HG03571 (cell line): ENCODE data around the gene PGM2L1.

Experiments used
- ATAC-seq: cut with Tn5 transposase; IDR thresholded peaks from one replicate; pipeline ENCODE4 v1.9.1; 2021; ENCODE audit not compliant: unreplicated experiment

The PGM2L1 gene

DNA sequence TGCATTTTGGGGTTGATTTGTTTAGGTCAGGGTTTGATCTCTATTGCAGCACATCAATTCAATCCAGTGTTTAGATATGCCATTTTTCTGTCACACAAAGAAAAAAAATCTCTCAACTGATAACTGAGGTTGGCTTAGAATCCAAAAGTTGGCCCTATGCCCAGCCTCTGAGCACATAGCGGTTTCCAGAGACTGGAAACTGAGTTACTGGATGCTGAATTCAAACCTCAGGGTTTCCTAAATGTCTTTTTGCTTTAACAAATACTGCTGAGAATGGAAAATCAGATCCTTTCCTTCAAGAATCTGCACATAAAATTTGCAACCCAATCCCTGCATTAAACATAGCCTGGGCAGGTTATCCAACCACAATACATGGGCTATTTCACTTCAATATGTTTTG is 90.8 kb downstream of the PGM2L1 start:
- no peak for ATAC-seq

DNA sequence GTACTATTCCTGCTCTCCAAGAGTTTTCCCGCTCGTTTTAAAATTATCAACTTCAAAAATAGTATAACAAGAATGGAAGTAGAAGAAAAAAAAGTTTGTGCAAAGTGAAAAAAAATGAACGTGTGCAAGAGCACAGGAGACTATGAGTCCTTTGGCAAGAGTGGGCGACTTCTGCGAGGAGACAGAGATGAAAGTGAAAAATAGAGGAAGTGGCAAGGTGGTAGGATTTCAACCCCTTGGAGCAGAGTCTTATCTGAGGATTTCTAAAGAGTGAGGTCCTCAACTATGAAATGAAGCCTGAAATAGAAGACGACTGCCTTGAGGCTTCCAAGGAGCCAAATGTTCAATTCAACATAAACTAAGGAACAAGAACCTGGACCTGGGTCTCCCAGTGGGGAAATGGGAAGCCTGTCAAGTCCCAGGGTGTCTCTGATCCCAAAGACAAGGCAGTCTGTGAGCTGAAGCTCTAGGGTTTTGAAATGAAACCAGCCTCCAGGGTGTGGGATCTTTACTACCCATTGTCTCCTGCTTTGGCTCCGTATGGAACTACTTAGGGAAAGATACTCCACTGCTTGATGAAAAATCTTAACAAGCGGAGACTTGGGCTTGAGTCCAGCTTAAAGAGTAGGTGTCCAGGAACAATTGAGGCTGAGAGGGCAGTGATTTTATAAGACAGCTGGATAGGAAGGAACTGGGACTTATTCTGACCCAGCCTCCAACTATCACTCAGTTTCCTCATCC is 91.6 kb downstream of the PGM2L1 start:
- ATAC-seq, result no peak

DNA sequence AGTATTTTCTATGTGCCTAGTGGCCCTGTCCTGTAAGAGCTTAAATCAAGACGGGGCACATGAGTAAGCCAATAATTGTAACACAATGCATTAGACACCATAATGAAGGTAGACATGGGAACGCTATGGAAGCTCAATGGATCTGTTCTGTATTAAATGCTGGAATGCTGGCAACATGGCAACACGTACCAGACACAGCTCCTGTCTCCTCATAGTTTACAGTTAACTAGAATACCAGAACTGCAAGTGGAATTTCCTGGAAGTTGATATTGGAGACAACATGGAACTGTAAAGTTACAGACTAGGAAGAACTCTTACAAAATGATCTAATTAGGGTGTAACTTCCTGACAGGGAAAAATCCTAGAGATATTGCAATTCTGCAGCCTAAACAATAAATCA is 99.2 kb downstream of the PGM2L1 start:
- ATAC-seq, result no peak

DNA sequence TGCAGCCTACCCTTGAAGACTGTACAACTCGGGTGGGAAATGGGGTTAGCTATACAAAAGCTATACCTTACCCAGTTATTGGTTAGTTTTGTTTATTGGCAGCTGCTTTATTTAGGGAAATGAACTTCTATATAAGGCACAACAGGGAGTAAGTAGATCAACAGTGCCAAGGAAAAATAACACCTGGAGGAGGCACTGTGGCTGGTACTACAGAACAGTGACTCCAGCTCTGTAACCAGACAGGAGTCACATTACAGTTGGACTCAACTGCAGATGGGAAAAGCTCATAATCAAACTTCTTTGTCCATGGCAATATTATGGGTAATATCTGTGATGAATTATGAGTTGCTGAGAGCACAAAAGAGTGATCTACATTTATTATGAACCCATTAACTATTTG is 100.7 kb downstream of the PGM2L1 start:
- ATAC-seq, result no peak

DNA sequence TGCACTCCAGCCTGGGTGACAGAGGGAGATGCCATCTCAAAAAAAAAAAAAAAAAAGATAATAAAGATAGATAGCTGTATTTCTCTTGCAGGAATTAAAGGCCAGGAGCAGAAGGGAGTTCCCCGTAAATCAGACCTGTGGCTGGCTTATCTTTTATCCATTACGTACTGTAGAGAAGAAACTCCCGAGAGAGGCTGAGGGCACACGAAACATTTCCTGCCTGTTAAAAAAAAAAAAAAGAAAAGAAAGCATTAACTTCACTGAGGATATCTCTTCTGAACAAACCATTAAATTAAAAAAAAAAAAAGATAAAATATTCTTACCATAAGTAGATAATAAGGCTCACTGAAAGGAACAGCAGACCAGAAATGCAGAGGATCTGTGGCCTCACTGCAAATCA is 109.3 kb downstream of the PGM2L1 start:
- ATAC-seq, result no peak

DNA sequence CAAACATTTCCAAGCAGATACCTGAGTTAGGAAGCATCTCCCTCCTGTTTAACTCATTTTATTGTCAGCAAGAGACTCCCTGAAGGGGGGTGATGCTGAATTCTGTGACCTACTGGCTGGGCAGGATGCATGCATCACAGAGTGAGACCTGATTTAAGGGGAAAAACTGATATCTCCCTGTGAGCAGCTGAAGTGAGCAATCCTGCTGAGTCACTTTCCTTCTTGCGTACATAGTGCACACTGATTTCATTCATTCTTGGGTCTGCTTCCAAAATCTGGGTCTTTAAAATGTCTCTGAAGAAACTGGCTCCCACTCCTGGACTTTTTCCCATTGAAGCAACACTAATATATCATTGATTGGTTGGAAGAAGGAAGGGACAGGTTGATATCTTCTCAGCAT is 110.1 kb downstream of the PGM2L1 start:
- ATAC-seq, result no peak

GRCh38 chr11:74284466-74284865 is 113.8 kb downstream of the PGM2L1 start:
- no peak for ATAC-seq

- ATAC-seq, result no peak
These were observed 114.6 kb downstream of the PGM2L1 start for GRCh38 chr11:74283580-74284180.

- no peak for ATAC-seq
These were observed 115.3 kb downstream of the PGM2L1 start for GRCh38 chr11:74282914-74283371.

- no peak for ATAC-seq
These were observed 115.8 kb downstream of the PGM2L1 start for GRCh38 chr11:74282421-74282820.

DNA sequence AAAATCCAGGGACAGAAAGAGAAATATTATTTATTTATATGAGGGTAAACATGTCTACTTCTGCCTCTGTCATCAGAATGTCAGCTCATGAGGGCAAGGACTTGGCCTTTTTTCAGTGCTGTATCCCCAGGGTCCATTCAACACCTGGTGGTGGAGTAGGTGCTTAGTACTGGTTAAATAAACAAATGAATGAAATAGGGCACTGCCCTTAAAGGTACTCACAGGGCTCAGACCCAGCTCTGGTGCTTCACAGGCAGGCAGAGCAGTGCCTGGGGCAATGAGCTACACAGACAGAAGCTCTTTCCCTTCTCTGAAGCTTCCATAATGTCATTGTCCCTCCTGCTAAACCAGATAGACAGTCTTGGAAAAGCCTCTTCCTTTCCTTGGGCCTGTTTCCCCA is 117.7 kb downstream of the PGM2L1 start:
- ATAC-seq, result no peak
